Measurements from ENCODE around the gene TLE1.

Gene TLE1

GRCh38 chr9:81543695-81544094 is 145.7 kb downstream of the TLE1 start:
- no peak for DNase-seq (ENCODE audit: low read depth)

- no peak for DNase-seq (ENCODE audit: low read depth)
These were observed 147.0 kb downstream of the TLE1 start for GRCh38 chr9:81542118-81542889.

- no peak for DNase-seq (ENCODE audit: low read depth)
These were observed 149.1 kb downstream of the TLE1 start for GRCh38 chr9:81540142-81540710.

GRCh38 chr9:81539317-81539716 is 150.0 kb downstream of the TLE1 start:
- no peak for DNase-seq (ENCODE audit: low read depth)

- DNase-seq (ENCODE audit: low read depth) = no peak
These were observed 150.5 kb downstream of the TLE1 start for GRCh38 chr9:81538890-81539289.

- DNase-seq (ENCODE audit: low read depth) = no peak
These were observed 151.4 kb downstream of the TLE1 start for GRCh38 chr9:81537964-81538363.

GRCh38 chr9:81536242-81537025 is 152.9 kb downstream of the TLE1 start:
- DNase-seq (ENCODE audit: low read depth) = no peak

GRCh38 chr9:81535542-81536241 is 153.7 kb downstream of the TLE1 start:
- DNase-seq (ENCODE audit: low read depth) = no peak

- no peak for DNase-seq (ENCODE audit: low read depth)
These were observed 155.0 kb downstream of the TLE1 start for GRCh38 chr9:81534138-81534875.
